ENCODE data around the gene HOXD10. TPM values are rescaled to one million over a fixed set of nuclear protein-coding genes. Genes with fewer than 3 reads are reported as not detected.

The HOXD10 gene
- total RNA-seq, 1 donor from 2014 or later = not detected

DNA sequence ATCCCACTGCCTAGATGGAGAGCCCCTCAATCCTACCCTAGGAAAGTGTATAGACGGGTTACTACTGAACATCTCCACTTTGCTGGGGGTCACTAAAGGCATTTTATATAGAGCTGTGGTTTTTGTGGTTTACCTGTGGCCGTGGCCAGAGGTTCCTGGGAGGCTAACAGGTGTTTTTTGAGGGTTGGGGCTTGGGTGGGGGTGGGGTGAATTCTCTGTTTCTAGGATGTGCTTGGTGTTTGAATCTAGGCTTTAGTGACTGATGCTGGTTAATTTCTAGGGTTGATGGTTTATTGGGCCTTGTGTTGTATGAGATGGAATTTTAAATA is 20.6 kb downstream of the HOXD10 start:
- intact Hi-C loops (cut with DNase I) = loop anchor here (5.0 kb wide), 2 partner anchors 130 to 255 kb away; partner anchors contain the start of gene MTX2
- Histone ChIP-seq H3K27ac (peak overlapping the region; percentile 85 to 91), H3K4me3 (peak overlapping the region; percentile 73 to 82), H3K27me3 (no peaks in the 10 kb centered on the region), H3K36me3 (no peaks in the 10 kb centered on the region), H3K9me3 (no peaks in the 10 kb centered on the region), H3K4me1 (peaks cover 0 to 14% of the 10 kb centered on the region in 2 donors)
- DNase-seq (ENCODE audit: low spot score in 2 of 2) = peak in 1 of 2 donors; percentile 4
- TF ChIP-seq, protein P1, sequence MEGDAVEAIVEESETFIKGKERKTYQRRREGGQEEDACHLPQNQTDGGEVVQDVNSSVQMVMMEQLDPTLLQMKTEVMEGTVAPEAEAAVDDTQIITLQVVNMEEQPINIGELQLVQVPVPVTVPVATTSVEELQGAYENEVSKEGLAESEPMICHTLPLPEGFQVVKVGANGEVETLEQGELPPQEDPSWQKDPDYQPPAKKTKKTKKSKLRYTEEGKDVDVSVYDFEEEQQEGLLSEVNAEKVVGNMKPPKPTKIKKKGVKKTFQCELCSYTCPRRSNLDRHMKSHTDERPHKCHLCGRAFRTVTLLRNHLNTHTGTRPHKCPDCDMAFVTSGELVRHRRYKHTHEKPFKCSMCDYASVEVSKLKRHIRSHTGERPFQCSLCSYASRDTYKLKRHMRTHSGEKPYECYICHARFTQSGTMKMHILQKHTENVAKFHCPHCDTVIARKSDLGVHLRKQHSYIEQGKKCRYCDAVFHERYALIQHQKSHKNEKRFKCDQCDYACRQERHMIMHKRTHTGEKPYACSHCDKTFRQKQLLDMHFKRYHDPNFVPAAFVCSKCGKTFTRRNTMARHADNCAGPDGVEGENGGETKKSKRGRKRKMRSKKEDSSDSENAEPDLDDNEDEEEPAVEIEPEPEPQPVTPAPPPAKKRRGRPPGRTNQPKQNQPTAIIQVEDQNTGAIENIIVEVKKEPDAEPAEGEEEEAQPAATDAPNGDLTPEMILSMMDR (IDR thresholded peaks at IDR 0.05) = no peak

- Histone ChIP-seq H3K36me3 (no peaks in the 10 kb centered on the region), H3K27me3 (no peaks in the 10 kb centered on the region), H3K4me3 (peak overlapping the region in 1 of 2 donors; percentile 82), H3K4me1 (peaks cover 0 to 14% of the 10 kb centered on the region in 2 donors), H3K27ac (no peak overlapping the region), H3K9me3 (no peaks in the 10 kb centered on the region)
- peak in 1 of 2 donors; percentile 19 for DNase-seq (ENCODE audit: low spot score in 2 of 2)
- TF ChIP-seq, protein P1 (IDR thresholded peaks at IDR 0.05) = no peak
- intact Hi-C loops (cut with DNase I) = loop anchor here (5.0 kb wide), 2 partner anchors 129 to 254 kb away; partner anchors contain the start of gene MTX2
Observed at GRCh38 chr2:176137906-176138305, 21.3 kb downstream of the HOXD10 start.

GRCh38 chr2:176138526-176138922 is 21.9 kb downstream of the HOXD10 start:
- Histone ChIP-seq H3K36me3 (no peaks in the 10 kb centered on the region), H3K9me3 (no peaks in the 10 kb centered on the region), H3K27ac (peak overlapping the region; percentile 29 to 44), H3K27me3 (no peaks in the 10 kb centered on the region), H3K4me3 (no peak overlapping the region), H3K4me1 (peaks cover 0 to 14% of the 10 kb centered on the region in 2 donors)
- peak in 1 of 2 donors; percentile 55 for DNase-seq (ENCODE audit: low spot score in 2 of 2)
- TF ChIP-seq, protein P1 (IDR thresholded peaks at IDR 0.05) = no peak
- intact Hi-C loops (cut with DNase I) = loop anchor here (5.0 kb wide), 2 partner anchors 129 to 254 kb away; partner anchors contain the start of gene MTX2

- Histone ChIP-seq H3K27ac (peak overlapping the region; percentile 44 to 56), H3K4me3 (peak overlapping the region; percentile 58 to 64), H3K4me1 (peaks cover 0 to 14% of the 10 kb centered on the region in 2 donors), H3K27me3 (no peaks in the 10 kb centered on the region), H3K36me3 (no peaks in the 10 kb centered on the region), H3K9me3 (no peaks in the 10 kb centered on the region)
- TF ChIP-seq, protein P1 (IDR thresholded peaks at IDR 0.05) = no peak
- DNase-seq (ENCODE audit: low spot score in 2 of 2) = peak in 1 of 2 donors; percentile 58
- intact Hi-C loops (cut with DNase I) = loop anchor here (5.0 kb wide), 2 partner anchors 128 to 253 kb away; partner anchors contain the start of gene MTX2
Observed at GRCh38 chr2:176138923-176139660, 22.5 kb downstream of the HOXD10 start.

- Histone ChIP-seq H3K4me3 (peak overlapping the region; percentile 58 to 64), H3K9me3 (no peaks in the 10 kb centered on the region), H3K27ac (peak overlapping the region; percentile 44 to 56), H3K27me3 (no peaks in the 10 kb centered on the region), H3K36me3 (peaks cover 0 to 3% of the 10 kb centered on the region in 2 donors), H3K4me1 (peaks cover 0 to 14% of the 10 kb centered on the region in 2 donors)
- DNase-seq (ENCODE audit: low spot score in 2 of 2) = peak in 1 of 2 donors; percentile 70
- TF ChIP-seq, protein P1 (IDR thresholded peaks at IDR 0.05) = no peak
- intact Hi-C loops (cut with DNase I) = loop anchor here (1.0 to 5.0 kb wide), 6 partner anchors 47 to 498 kb away; partner anchors contain the start of genes HOXD1 and MTX2
Observed at GRCh38 chr2:176139661-176140512, 23.3 kb downstream of the HOXD10 start.

Measured in ascending aorta (tissue), 2 donors.